ENCODE results near the gene AFG1L.
"Not testable (repeated sequence)": the region's sequence is repeated elsewhere in the genome, so short reads cannot be mapped to it uniquely, and the experiment has no call there.

The AFG1L gene

GRCh38 chr6:108366236-108366635, 71.4 kb downstream of the AFG1L start:
- no peak overlapping the region for H3K9ac ChIP-seq (ENCODE audit: low read depth, low read length)
- peaks cover 12% of the 10 kb centered on the region for H3K4me1 ChIP-seq (ENCODE audit: insufficient read depth, low read length)
- WGBS, result 91% methylated on average over 4 of the region's 4 CpGs
- no peak overlapping the region for H3K27ac ChIP-seq (ENCODE audit: low read depth, low read length)
- no peaks in the 10 kb centered on the region for H3K36me3 ChIP-seq (ENCODE audit: insufficient read depth, low read length)
- no peak overlapping the region for H3K4me3 ChIP-seq (ENCODE audit: low read length)
- no peaks in the 10 kb centered on the region for H3K9me3 ChIP-seq (ENCODE audit: insufficient read depth, low read depth, low read length)
- H3K27me3 ChIP-seq (ENCODE audit: insufficient read depth, low read length), result no peaks in the 10 kb centered on the region

GRCh38 chr6:108368431-108369030, 73.7 kb downstream of the AFG1L start:
- Histone ChIP-seq H3K36me3 (ENCODE audit: insufficient read depth, low read length) (no peaks in the 10 kb centered on the region), H3K4me3 (ENCODE audit: low read length) (no peak overlapping the region), H3K9ac (ENCODE audit: low read depth, low read length) (no peak overlapping the region), H3K4me1 (ENCODE audit: insufficient read depth, low read length) (peaks cover 10% of the 10 kb centered on the region), H3K27me3 (ENCODE audit: insufficient read depth, low read length) (no peaks in the 10 kb centered on the region), H3K9me3 (ENCODE audit: insufficient read depth, low read depth, low read length) (no peaks in the 10 kb centered on the region), H3K27ac (ENCODE audit: low read depth, low read length) (no peak overlapping the region)
- 87% methylated on average over 3 of the region's 3 CpGs for WGBS

- H3K4me3 ChIP-seq (ENCODE audit: low read length), result no peak overlapping the region
- H3K27ac ChIP-seq (ENCODE audit: low read depth, low read length), result no peak overlapping the region
- no peaks in the 10 kb centered on the region for H3K4me1 ChIP-seq (ENCODE audit: insufficient read depth, low read length)
- no peak overlapping the region for H3K9ac ChIP-seq (ENCODE audit: low read depth, low read length)
- no peaks in the 10 kb centered on the region for H3K36me3 ChIP-seq (ENCODE audit: insufficient read depth, low read length)
- no peaks in the 10 kb centered on the region for H3K27me3 ChIP-seq (ENCODE audit: insufficient read depth, low read length)
- WGBS, result 87% methylated on average over 2 of the region's 3 CpGs
- H3K9me3 ChIP-seq (ENCODE audit: insufficient read depth, low read depth, low read length), result no peaks in the 10 kb centered on the region
These were observed 86.0 kb downstream of the AFG1L start for GRCh38 chr6:108380876-108381275.

DNA sequence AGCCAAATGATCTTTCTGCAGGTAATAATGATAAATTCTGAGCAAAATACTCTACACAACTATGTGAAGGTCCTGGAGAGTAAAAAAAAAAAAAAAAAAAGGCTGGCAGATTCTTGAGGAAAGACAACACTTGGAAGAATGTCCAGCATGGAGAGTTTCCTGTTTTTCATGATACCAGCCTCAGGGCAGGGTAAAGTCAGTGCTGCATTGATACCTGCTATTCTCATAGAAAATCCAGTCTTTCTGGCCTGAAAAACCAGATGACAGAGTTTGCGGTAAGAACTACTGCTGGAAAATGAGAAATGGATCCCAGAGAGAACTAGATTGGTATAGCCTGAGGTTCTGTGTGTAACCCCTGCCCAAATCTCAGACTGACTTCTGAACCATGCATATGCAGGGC, 89.1 kb downstream of the AFG1L start:
- 91% methylated on average over 1 of the region's 1 CpG for WGBS
- no peaks in the 10 kb centered on the region for H3K36me3 ChIP-seq (ENCODE audit: insufficient read depth, low read length)
- H3K9me3 ChIP-seq (ENCODE audit: insufficient read depth, low read depth, low read length), result no peaks in the 10 kb centered on the region
- H3K4me1 ChIP-seq (ENCODE audit: insufficient read depth, low read length), result no peaks in the 10 kb centered on the region
- no peak overlapping the region for H3K27ac ChIP-seq (ENCODE audit: low read depth, low read length)
- no peaks in the 10 kb centered on the region for H3K27me3 ChIP-seq (ENCODE audit: insufficient read depth, low read length)
- H3K4me3 ChIP-seq (ENCODE audit: low read length), result no peak overlapping the region
- H3K9ac ChIP-seq (ENCODE audit: low read depth, low read length), result no peak overlapping the region

GRCh38 chr6:108389190-108389589, 94.3 kb downstream of the AFG1L start:
- H3K4me3 ChIP-seq (ENCODE audit: low read length); H3K9me3 ChIP-seq (ENCODE audit: insufficient read depth, low read depth, low read length); H3K36me3 ChIP-seq (ENCODE audit: insufficient read depth, low read length); H3K9ac ChIP-seq (ENCODE audit: low read depth, low read length); H3K27ac ChIP-seq (ENCODE audit: low read depth, low read length); H3K27me3 ChIP-seq (ENCODE audit: insufficient read depth, low read length); H3K4me1 ChIP-seq (ENCODE audit: insufficient read depth, low read length): not testable (repeated sequence)
- 93% methylated on average over 3 of the region's 4 CpGs for WGBS

- H3K27ac ChIP-seq (ENCODE audit: low read depth, low read length), result no peak overlapping the region
- 92% methylated on average over 2 of the region's 2 CpGs for WGBS
- no peak overlapping the region for H3K9ac ChIP-seq (ENCODE audit: low read depth, low read length)
- no peaks in the 10 kb centered on the region for H3K36me3 ChIP-seq (ENCODE audit: insufficient read depth, low read length)
- no peaks in the 10 kb centered on the region for H3K9me3 ChIP-seq (ENCODE audit: insufficient read depth, low read depth, low read length)
- no peaks in the 10 kb centered on the region for H3K4me1 ChIP-seq (ENCODE audit: insufficient read depth, low read length)
- no peaks in the 10 kb centered on the region for H3K27me3 ChIP-seq (ENCODE audit: insufficient read depth, low read length)
- no peak overlapping the region for H3K4me3 ChIP-seq (ENCODE audit: low read length)
These were observed 100.4 kb downstream of the AFG1L start for GRCh38 chr6:108395297-108395696.

- no peaks in the 10 kb centered on the region for H3K27me3 ChIP-seq (ENCODE audit: insufficient read depth, low read length)
- no peaks in the 10 kb centered on the region for H3K36me3 ChIP-seq (ENCODE audit: insufficient read depth, low read length)
- H3K27ac ChIP-seq (ENCODE audit: low read depth, low read length), result no peak overlapping the region
- no peaks in the 10 kb centered on the region for H3K4me1 ChIP-seq (ENCODE audit: insufficient read depth, low read length)
- no peaks in the 10 kb centered on the region for H3K9me3 ChIP-seq (ENCODE audit: insufficient read depth, low read depth, low read length)
- 92% methylated on average over 2 of the region's 3 CpGs for WGBS
- no peak overlapping the region for H3K4me3 ChIP-seq (ENCODE audit: low read length)
- no peak overlapping the region for H3K9ac ChIP-seq (ENCODE audit: low read depth, low read length)
These were observed 108.4 kb downstream of the AFG1L start for GRCh38 chr6:108403236-108403635.

- no peaks in the 10 kb centered on the region for H3K27me3 ChIP-seq (ENCODE audit: insufficient read depth, low read length)
- H3K36me3 ChIP-seq (ENCODE audit: insufficient read depth, low read length), result no peaks in the 10 kb centered on the region
- no peak overlapping the region for H3K27ac ChIP-seq (ENCODE audit: low read depth, low read length)
- 90% methylated on average over 2 of the region's 2 CpGs for WGBS
- no peaks in the 10 kb centered on the region for H3K4me1 ChIP-seq (ENCODE audit: insufficient read depth, low read length)
- no peaks in the 10 kb centered on the region for H3K9me3 ChIP-seq (ENCODE audit: insufficient read depth, low read depth, low read length)
- no peak overlapping the region for H3K4me3 ChIP-seq (ENCODE audit: low read length)
- H3K9ac ChIP-seq (ENCODE audit: low read depth, low read length), result no peak overlapping the region
These were observed 112.1 kb downstream of the AFG1L start for GRCh38 chr6:108406943-108407342.

- Histone ChIP-seq H3K4me3 (ENCODE audit: low read length) (no peak overlapping the region), H3K9ac (ENCODE audit: low read depth, low read length) (no peak overlapping the region), H3K4me1 (ENCODE audit: insufficient read depth, low read length) (no peaks in the 10 kb centered on the region), H3K36me3 (ENCODE audit: insufficient read depth, low read length) (no peaks in the 10 kb centered on the region), H3K9me3 (ENCODE audit: insufficient read depth, low read depth, low read length) (no peaks in the 10 kb centered on the region), H3K27ac (ENCODE audit: low read depth, low read length) (no peak overlapping the region), H3K27me3 (ENCODE audit: insufficient read depth, low read length) (no peaks in the 10 kb centered on the region)
- 83% methylated on average over 3 of the region's 3 CpGs for WGBS
These were observed 113.3 kb downstream of the AFG1L start for GRCh38 chr6:108407904-108408827.

DNA sequence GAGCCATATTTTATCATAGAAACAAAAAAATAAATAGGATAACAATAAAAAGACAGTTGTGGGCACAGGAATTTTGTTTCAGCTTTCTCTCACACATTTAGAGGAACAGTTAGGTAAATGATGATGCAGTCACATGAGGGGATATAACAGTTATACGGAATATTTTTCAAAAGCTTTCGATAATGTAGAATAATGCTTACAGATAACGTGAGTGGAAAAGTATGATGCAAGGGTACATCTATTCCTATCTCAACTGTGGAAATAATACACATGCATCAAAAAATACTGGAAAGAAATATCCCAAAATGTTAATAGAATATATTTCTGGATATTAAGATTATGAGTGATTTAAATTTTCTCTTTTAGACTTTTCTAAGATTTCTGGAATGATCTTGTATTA, 114.0 kb downstream of the AFG1L start:
- no peaks in the 10 kb centered on the region for H3K9me3 ChIP-seq (ENCODE audit: insufficient read depth, low read depth, low read length)
- no peaks in the 10 kb centered on the region for H3K36me3 ChIP-seq (ENCODE audit: insufficient read depth, low read length)
- no peak overlapping the region for H3K9ac ChIP-seq (ENCODE audit: low read depth, low read length)
- no peaks in the 10 kb centered on the region for H3K27me3 ChIP-seq (ENCODE audit: insufficient read depth, low read length)
- WGBS, result 80% methylated on average over 2 of the region's 3 CpGs
- no peak overlapping the region for H3K4me3 ChIP-seq (ENCODE audit: low read length)
- H3K4me1 ChIP-seq (ENCODE audit: insufficient read depth, low read length), result no peaks in the 10 kb centered on the region
- H3K27ac ChIP-seq (ENCODE audit: low read depth, low read length), result no peak overlapping the region

DNA sequence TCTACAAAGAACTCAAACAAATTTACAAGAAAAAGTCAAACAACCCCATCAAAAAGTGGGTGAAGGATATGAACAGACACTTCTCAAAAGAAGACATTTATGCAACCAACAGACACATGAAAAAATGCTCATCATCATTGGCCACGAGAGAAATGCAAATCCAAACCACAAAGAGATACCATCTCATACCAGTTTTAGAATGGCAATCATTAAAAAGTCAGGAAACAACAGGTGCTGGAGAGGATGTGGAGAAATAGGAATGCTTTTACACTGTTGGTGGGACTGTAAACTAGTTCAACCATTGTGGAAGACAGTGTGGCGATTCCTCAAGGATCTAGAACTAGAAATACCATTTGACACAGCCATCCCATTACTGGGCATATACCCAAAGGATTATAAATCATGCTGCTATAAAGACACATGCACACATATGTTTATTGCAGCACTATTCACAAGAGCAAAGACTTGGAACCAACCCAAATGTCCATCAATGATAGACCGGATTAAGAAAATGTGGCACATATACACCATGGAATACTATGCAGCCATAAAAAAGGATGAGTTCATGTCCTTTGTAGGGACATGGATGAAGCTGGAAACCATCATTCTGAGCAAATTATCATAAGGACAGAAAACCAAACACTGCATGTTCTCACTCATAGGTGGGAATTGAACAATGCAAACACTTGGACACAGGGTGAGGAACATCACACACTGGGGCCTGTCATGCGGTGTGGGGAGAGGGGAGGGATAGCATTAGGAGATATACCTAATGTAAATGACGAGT, 121.4 kb downstream of the AFG1L start:
- H3K27me3 ChIP-seq (ENCODE audit: insufficient read depth, low read length); H3K9ac ChIP-seq (ENCODE audit: low read depth, low read length); H3K36me3 ChIP-seq (ENCODE audit: insufficient read depth, low read length); H3K4me3 ChIP-seq (ENCODE audit: low read length); H3K9me3 ChIP-seq (ENCODE audit: insufficient read depth, low read depth, low read length); H3K4me1 ChIP-seq (ENCODE audit: insufficient read depth, low read length); H3K27ac ChIP-seq (ENCODE audit: low read depth, low read length): not testable (repeated sequence)
- WGBS, result 88% methylated on average over 4 of the region's 5 CpGs
